GM19193 (cell line): ENCODE measurements around the gene SULT6B1.
A peak's percentile ranks its signal among the peaks of the same experiment; 100 is the strongest.

ENCODE experiments used
- POLR2A ChIP-seq: IDR thresholded peaks from 4 replicates; pipeline ENCODE4 v1.6.1; 2011; ENCODE audit not compliant: insufficient read depth, insufficient read length; ENCODE audit errors: extremely low read depth

SULT6B1 gene

DNA sequence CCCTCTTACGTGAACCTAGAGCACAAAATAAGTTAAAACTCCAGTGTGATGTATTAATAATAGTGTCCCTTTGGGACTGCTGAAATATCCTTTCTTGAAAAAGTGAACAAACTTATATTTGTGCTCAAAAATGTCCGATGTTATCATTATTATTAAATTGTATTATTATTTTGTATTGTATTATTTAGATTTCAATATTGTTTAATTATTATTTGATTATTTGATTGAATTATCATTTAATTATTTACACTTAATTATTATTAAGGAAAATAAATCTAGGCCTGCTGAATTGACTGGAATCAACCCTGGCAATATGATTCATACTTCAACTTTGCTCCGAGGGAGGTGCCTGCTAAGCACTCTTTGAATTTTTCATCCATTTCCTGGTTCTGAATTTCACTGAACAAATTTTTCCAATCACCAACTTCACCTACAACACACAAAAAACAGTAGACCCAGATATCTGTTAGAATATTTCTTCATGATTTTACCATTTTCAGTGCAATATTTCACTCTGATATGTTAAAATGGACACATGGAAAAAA, 20.8 kb downstream of the SULT6B1 start:
- no peak for TF ChIP-seq POLR2A

DNA sequence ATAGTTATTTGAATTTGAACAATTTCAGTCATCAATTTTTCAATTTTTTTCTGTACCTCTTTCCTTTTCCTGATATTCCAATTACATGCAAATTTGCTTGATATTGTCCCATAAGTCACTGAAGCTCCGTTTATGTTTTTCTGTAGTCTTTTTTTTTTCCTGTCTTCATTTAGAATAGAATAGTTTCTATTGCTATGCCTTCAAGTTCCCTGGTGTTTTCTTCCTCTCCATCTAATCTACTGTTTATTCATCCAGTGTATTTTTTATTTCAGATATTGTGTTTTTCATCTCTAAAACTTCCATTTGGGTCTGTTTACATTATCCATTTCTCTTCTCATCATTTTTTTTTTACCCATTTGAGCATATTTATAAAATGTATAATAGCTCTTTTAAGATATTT, 23.7 kb downstream of the SULT6B1 start:
- no peak for TF ChIP-seq POLR2A

DNA sequence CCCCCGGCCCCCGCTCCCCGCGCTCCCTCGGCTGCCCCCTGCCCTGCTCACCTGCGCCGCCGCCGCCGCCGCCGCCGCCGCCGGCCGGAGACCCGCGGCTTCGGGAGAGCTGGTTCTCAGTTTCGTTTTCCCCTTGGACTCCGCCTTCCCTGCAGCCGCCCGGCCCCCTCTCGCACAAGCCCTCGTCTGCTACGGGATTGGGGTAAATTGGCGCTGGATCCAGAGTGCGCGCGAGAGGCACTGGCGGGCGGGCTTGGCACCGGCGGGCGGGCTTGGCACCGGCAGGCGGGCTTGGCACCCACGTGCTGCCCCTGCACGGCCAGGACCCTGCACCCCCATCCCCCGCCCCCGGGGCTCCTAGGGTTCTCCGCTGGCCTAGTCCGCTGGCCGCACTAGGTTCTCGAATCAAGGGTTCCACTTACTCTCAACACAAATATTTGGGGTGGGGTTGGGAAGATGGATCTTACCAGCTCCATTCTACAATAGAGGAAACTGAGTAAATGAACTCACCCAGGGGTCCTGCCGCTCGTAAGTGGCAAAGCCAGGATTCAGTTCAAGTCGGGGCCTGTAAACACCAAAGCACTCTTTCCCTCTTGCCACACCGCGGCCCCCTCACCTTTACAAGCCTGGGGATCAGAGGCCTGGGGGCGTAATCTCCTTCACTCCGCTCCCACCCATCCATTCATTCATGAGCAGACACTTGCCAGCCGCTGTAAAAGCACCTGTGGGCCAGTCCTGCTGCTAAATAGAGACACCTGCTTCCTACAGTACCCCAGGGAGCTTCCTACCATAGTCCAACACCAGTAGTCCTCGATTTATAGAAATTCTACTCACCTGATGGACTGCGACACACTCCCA, 31.4 kb downstream of the SULT6B1 start, which contains the start of gene EIF2AK2:
TSS of gene EIF2AK2 (minus strand) at position 124 of the 858 bp plus-strand sequence. CDS start 9,174 bp downstream, outside the sequence.
- peak; percentile 65 for TF ChIP-seq POLR2A

DNA sequence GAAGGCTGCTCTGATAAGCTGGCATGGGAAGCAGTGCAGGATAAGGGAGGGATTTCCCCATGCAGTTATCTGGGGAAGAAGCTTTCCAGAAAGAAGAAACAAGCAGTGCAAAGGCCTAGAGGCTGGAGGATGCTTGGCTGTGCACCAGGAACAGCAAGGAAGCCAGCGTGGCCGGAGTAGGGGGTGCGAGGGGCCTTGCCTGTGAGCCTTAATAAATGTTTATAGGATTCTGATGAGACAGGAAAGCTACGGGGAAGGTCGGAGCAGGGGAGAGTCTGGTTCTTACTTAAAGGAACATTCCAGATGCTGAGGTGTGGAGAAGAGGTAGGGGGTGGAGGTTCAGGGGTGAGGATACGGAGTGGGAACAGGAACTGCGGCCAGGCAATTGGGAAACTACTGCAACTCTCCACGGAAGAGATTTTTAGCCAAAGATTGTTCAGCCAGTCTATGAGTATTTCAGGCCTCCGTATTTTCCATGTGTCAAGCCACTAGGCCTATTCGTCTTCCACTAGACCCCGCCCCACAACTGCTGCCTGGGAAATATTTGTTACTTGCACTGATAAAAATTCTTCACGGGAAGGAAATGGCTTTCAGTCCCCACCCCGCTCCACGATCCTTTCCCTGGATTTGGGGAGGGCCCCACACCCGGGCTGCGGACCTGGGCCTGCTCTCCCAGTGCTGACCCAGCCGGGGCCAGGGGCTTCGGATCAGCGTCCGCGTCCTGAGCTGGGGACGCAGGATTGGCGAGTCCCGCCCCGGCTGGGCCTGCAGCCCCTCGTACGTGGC, 32.2 kb downstream of the SULT6B1 start:
- no peak for TF ChIP-seq POLR2A

DNA sequence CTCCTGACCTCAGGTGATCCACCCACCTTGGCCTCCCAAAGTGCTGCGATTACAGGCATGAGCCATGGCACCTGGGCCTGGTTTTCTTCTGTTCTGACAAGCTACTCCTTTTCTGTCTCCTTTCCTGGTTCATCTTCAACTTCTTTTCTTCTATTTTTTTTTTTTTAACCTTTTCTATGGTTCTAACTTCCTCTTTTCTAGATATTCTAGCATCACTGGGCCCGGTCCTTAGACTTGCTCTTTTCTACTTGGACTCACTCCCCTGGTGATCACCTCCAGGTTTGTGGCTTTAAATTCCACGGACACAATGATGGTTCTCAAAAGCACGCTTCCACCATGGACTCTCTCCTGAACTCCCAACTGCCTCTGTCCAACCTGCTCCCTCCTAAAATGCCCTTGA, 33.7 kb downstream of the SULT6B1 start:
- no peak for TF ChIP-seq POLR2A

DNA sequence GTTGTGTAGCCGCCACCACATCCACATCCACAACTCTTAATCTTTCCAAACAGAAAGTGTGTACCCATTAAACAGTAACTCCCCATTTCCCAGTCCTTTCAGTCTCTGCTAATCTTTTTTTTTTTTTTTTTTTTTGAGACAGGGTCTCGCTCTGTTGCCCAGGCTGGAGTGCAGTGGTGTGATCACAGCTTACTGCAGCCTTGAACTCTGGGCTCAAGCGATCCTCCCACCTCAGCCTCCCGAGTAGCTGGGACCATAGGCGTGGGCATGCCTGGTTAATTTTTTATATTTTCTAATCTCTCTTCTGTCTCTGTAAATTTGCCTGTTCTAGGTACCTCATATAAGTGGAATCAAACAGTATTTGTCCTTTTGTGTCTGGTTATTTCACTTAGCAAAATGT, 35.2 kb downstream of the SULT6B1 start:
- TF ChIP-seq POLR2A = no peak

DNA sequence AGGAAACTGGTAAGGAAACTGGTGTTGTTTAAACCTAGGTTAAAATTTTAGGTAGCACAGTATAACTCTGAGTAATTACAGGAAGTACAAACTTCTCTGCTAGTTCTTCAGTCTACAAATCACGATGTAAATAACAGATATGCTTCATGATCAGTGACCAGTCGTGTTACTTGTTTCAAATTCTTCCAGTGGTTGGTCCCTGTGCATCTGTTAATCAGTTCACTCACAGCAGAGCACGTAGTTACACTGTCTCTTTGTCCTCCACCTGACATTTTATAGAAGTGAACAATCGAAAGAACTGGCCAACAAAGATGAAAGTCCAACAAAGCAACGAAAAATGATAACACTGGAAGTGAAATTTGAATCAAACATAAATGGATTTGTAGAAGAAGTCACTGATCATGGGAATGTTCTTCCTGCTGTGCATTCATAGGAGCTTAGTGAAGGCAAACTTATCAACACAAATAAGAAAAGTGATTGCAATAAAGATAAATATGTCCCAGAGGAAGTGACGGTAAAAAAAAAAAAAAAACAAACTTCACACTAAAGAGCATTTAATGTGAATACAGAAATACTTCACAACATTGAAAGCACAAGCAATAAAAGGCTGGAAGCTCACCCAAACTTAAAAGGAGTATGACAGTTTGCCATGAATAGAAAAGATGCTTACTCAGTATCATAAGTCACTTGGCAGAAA, 38.7 kb downstream of the SULT6B1 start:
- no peak for TF ChIP-seq POLR2A

DNA sequence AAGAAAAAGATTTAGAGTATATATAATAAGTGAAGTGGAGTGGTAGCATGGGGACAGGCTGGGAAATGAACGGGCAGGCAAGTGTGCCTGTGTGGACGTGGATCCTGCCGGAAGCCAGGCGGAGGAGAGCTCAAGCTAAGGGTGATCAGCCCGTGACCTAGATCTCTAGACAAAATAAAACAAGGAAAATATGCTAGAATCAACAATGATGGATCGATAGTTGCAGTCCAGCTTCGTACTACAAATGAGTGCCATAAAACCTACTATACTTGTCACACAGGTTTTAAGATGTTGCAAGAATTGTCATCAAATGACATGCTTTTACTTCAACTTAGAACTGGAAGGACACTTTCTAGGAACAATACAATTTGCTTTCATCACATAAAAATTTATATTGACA, 40.1 kb downstream of the SULT6B1 start:
- TF ChIP-seq POLR2A = no peak

DNA sequence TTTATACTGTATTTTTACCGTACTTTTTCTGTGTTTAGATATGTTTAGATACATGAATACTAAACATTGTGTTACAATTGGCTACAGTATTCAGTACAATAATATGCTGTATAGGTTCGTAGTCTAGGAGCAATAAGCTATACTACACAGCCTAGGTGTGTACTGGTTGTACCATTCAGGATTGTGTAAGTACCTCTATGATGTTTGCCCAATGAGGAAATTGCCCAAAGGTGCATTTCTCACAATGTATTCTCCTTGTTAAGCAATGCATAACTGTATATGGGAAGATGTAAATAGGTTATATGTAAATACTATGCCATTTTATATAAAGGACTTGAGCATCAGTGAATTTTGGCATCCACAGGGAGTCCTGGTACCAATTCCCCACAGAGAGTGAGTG, 42.4 kb downstream of the SULT6B1 start:
- TF ChIP-seq POLR2A = no peak

DNA sequence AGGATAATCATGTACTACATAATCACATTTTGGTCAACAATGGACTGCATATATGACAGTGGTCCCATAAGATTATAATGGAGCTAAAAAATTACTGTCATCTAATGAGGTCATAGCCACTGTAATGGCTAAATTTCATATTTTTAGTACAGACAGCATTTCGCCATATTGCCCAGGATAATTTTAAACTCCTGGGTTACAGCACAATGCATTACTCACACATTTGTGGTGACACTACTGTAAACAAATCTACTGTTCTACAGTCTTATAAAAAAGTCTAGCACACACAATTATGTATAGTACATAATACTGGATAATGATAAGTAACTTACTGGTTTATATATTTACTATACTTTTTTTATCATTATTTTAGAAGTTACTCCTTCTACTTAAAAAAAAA, 44.5 kb downstream of the SULT6B1 start:
- no peak for TF ChIP-seq POLR2A

DNA sequence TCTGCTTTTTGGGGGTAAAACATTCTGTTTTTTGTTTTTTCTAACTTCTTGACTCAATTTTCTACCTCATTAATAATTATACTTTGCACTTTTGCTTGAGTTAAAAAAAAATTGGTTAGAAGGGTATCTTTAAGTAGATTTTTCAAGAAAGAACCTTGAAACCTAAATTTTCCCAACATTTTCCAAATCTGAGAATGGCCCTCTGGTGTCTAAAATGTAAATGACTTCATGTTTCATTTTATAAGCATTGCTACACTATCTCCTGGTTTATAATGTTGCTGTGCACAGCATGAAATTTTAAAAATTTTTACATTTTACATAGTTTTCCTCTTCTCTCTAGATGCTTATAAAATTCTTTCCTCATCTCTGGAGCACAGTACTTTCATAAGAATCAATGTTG, 45.9 kb downstream of the SULT6B1 start:
- TF ChIP-seq POLR2A = no peak

DNA sequence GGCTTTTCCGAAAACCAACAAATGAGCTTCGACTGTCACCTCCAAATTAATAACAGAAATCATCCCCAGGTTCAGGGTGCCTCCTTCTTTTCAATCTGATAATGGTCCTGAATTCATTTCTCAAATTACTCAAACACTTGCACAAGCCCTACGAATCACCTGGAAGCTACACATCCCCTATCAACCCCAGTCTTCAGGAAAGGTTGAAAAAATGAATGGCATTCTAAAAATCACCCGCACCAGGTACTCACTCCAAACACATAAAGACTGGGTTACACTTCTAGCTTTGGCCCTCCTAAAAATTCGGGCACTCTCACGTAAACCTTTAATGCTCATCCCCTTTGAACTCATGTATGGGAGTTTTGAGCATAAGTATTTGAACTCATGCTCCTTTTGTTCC, 55.6 kb downstream of the SULT6B1 start:
- TF ChIP-seq POLR2A = no peak

DNA sequence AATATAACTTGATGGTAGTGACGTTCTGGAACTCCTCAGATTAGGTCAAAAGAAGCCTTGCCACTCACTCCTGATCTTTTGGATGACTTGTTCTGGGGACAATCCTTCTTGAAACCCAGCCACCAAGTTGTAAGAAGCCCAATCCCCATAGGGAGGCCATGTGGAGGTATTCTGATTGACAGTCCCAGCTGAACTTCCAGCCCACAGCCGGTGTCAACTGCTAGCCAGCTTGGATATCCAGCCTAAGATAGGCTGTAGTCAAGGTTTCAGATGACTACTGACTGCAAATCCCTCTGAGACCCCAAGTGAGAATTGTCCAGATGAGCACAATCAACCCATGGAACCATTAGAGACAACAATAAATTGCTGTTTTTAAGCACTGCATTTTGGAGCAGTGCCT, 63.1 kb downstream of the SULT6B1 start:
- TF ChIP-seq POLR2A = no peak

DNA sequence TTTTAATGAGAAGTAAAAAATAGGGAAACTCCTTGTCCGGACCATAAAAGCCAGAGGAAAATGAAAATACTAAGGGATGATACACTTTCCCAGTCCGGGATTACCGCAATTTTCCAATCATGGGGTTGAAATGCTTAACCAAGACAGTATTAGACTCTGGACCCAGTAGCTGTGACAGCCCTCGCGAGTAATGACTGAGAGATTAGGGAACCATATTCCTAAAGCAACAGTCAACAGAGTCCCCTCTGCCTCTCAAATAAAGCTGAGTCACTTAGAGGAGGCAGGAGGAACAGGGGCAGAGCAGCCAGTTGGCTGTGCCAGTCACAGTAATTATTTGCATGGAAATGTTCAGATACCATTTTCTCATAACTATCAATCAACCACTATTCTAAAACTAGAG, 69.3 kb downstream of the SULT6B1 start:
- TF ChIP-seq POLR2A = no peak
